Common myeloid progenitor, CD34-positive (primary cell): Measurements from ENCODE around the gene RAD9A.

ENCODE experiments used
- CTCF ChIA-PET: fragments of 350-600 bp; sonication (Branson Sonifier 250); formaldehyde crosslinking; loops from one replicate; lab custom pipeline; 2021; ENCODE audit warnings: antibody characterized with exemption; lab: Charles Lee
- POLR2A ChIA-PET: fragments of 350-600 bp; sonication (Branson Sonifier 250); formaldehyde crosslinking; loops from one replicate; lab custom pipeline; 2021; ENCODE audit warnings: antibody characterized with exemption; lab: Charles Lee
- DNase-seq, 3 donors: peaks; one replicate each; pipeline versions ENCODE4 v3.0.0 to v3.0.0-alpha.2; 2013
- H3K27ac ChIP-seq, 2 experiments: 1 replicate in 1 of 2; 2 replicates in 1 of 2; pipeline ENCODE4 v1.7.0; 2013; ENCODE audit warnings: inconsistent platforms in 2 of 2, low read length in 2 of 2, mild to moderate bottlenecking in 2 of 2, low read depth in 1 of 2, moderate library complexity in 1 of 2; ENCODE audit not compliant: severe bottlenecking in 2 of 2, insufficient read depth in 1 of 2, poor library complexity in 1 of 2
- H3K27me3 ChIP-seq, 5 experiments: replicated peaks in 2 of 5; 1 replicate in 3 of 5; 2 replicates in 2 of 5; pipeline versions ENCODE4 v1.6.1 to v1.7.0; 2013; ENCODE audit warnings: low read length in 4 of 5, mild to moderate bottlenecking in 2 of 5, moderate library complexity in 2 of 5, inconsistent platforms in 1 of 5; ENCODE audit not compliant: insufficient read depth in 5 of 5, control insufficient read depth in 4 of 5
- H3K36me3 ChIP-seq, 4 experiments: 1 replicate in 2 of 4; 2 replicates in 2 of 4; pipeline versions ENCODE4 v1.6.1 to v1.7.0; 2013; ENCODE audit warnings: low read length in 3 of 4, control low read depth in 1 of 4, mild to moderate bottlenecking in 1 of 4; ENCODE audit not compliant: control insufficient read depth in 4 of 4, insufficient read depth in 4 of 4
- H3K4me1 ChIP-seq, 4 experiments: 1 replicate in 3 of 4; 2 replicates in 1 of 4; pipeline versions ENCODE4 v1.6.1 to v1.7.1; 2013; ENCODE audit warnings: low read length in 3 of 4, mild to moderate bottlenecking in 3 of 4, control low read depth in 1 of 4, inconsistent platforms in 1 of 4, moderate library complexity in 1 of 4; ENCODE audit not compliant: control insufficient read depth in 4 of 4, insufficient read depth in 4 of 4; ENCODE audit errors: control extremely low read depth in 1 of 4
- H3K4me3 ChIP-seq, 7 experiments: 1 replicate in 4 of 7; 2 replicates in 3 of 7; pipeline versions ENCODE4 v1.5.1 to v1.7.0; 2013; ENCODE audit warnings: mild to moderate bottlenecking in 7 of 7, low read length in 6 of 7, moderate library complexity in 6 of 7, inconsistent platforms in 2 of 7, low read depth in 2 of 7, control low read depth in 1 of 7; ENCODE audit not compliant: insufficient read depth in 4 of 7, control insufficient read depth in 1 of 7; ENCODE audit errors: extremely low read depth in 1 of 7
- H3K9me3 ChIP-seq, 5 experiments: 1 replicate in 4 of 5; 2 replicates in 1 of 5; pipeline versions ENCODE4 v1.6.1 to v1.7.1; 2013; ENCODE audit warnings: low read length in 4 of 5, mild to moderate bottlenecking in 2 of 5, inconsistent platforms in 1 of 5, low read depth in 1 of 5, moderate library complexity in 1 of 5; ENCODE audit not compliant: control insufficient read depth in 4 of 5, insufficient read depth in 2 of 5; ENCODE audit errors: control extremely low read depth in 1 of 5
- WGBS: methylation state at CpG from one replicate; pipeline ENCODE4 v1.1.5; 2013; ENCODE audit not compliant: insufficient coverage; 5-methylcytosine and 5-hydroxymethylcytosine counted together

Gene RAD9A

GRCh38 chr11:67374571-67375281 is 17.1 kb upstream of the RAD9A start:
- Histone ChIP-seq H3K27ac (peak overlapping the region in 1 of 2 experiments; percentile 72), H3K27me3 (peaks cover 0 to 17% (median 0%) of the 10 kb centered on the region in 5 experiments), H3K4me3 (peak overlapping the region in 3 of 7 experiments; percentile 43 to 70 (median 69)), H3K9me3 (no peaks in the 10 kb centered on the region), H3K4me1 (peaks cover 0 to 63% (median 57%) of the 10 kb centered on the region in 4 experiments), H3K36me3 (no peaks in the 10 kb centered on the region)
- DNase-seq, result no peak
- 0% methylated on average over 1 of the region's 9 CpGs for WGBS
- CTCF ChIA-PET, result interaction anchor here (1.1 to 25.8 kb wide), 7 partner anchors 8 to 31 kb away, joined by 3 to 892 read pairs (median 7); partner anchors contain the start of gene POLD4
- POLR2A ChIA-PET, result interaction anchor here (1.2 kb wide), 1 partner anchor 22 kb away, joined by 14 read pairs; the partner anchor contains the start of gene POLD4

- H3K27me3 ChIP-seq, result peaks cover 0 to 14% (median 0%) of the 10 kb centered on the region in 5 experiments
- H3K9me3 ChIP-seq, result no peaks in the 10 kb centered on the region
- 79% methylated on average over 7 of the region's 15 CpGs for WGBS
- H3K4me3 ChIP-seq, result no peak overlapping the region
- no peaks in the 10 kb centered on the region for H3K36me3 ChIP-seq
- ChIA-PET CTCF (interaction anchor here (1.1 to 25.8 kb wide), 4 partner anchors 11 to 30 kb away, joined by 3 to 892 read pairs (median 52); partner anchors contain the start of genes POLD4 and RAD9A), POLR2A (interaction anchor here (1.0 kb wide), 1 partner anchor 40 kb away, joined by 3 read pairs; no protein-coding TSS in a partner anchor)
- no peak for DNase-seq
- H3K4me1 ChIP-seq, result peaks cover 0 to 61% (median 51%) of the 10 kb centered on the region in 4 experiments
- no peak overlapping the region for H3K27ac ChIP-seq
Observed at GRCh38 chr11:67375320-67376055, 16.3 kb upstream of the RAD9A start.

GRCh38 chr11:67376063-67376820 is 15.5 kb upstream of the RAD9A start:
- no peaks in the 10 kb centered on the region for H3K9me3 ChIP-seq
- DNase-seq, result no peak
- H3K36me3 ChIP-seq, result no peaks in the 10 kb centered on the region
- CTCF ChIA-PET, result interaction anchor here (0.7 to 25.8 kb wide), 6 partner anchors 10 to 40 kb away, joined by 3 to 892 read pairs (median 10); partner anchors contain the start of genes POLD4 and RAD9A
- peaks cover 0 to 61% (median 51%) of the 10 kb centered on the region in 4 experiments for H3K4me1 ChIP-seq
- peaks cover 0 to 14% (median 0%) of the 10 kb centered on the region in 5 experiments for H3K27me3 ChIP-seq
- H3K4me3 ChIP-seq, result no peak overlapping the region
- POLR2A ChIA-PET, result interaction anchor here (1.0 kb wide), 1 partner anchor 41 kb away, joined by 3 read pairs; no protein-coding TSS in a partner anchor
- no peak overlapping the region for H3K27ac ChIP-seq
- 97% methylated on average over 5 of the region's 7 CpGs for WGBS

GRCh38 chr11:67376873-67377808 is 14.6 kb upstream of the RAD9A start:
- H3K27ac ChIP-seq, result no peak overlapping the region
- DNase-seq, result no peak
- H3K27me3 ChIP-seq, result peaks cover 0 to 9% (median 0%) of the 10 kb centered on the region in 5 experiments
- no peaks in the 10 kb centered on the region for H3K36me3 ChIP-seq
- ChIA-PET POLR2A (no interaction called here), CTCF (interaction anchor here (0.7 to 25.8 kb wide), 7 partner anchors 10 to 55 kb away, joined by 3 to 892 read pairs (median 4); partner anchors contain the start of genes POLD4 and RAD9A)
- WGBS, result 100% methylated on average over 2 of the region's 6 CpGs
- H3K4me3 ChIP-seq, result no peak overlapping the region
- H3K9me3 ChIP-seq, result no peaks in the 10 kb centered on the region
- peaks cover 0 to 61% (median 50%) of the 10 kb centered on the region in 4 experiments for H3K4me1 ChIP-seq

- WGBS, result 93% methylated on average over 4 of the region's 4 CpGs
- CTCF ChIA-PET, result interaction anchor here (0.8 to 25.8 kb wide), 9 partner anchors 8 to 287 kb away, joined by 3 to 892 read pairs (median 11); partner anchors contain the start of genes POLD4 and PPP1CA
Observed at GRCh38 chr11:67378544-67378943, 13.2 kb upstream of the RAD9A start.

More at GRCh38 chr11:67378544-67378943, 13.2 kb upstream of the RAD9A start:
- H3K4me1 ChIP-seq, result peaks cover 0 to 55% (median 46%) of the 10 kb centered on the region in 4 experiments
- H3K27me3 ChIP-seq, result peaks cover 0 to 9% (median 0%) of the 10 kb centered on the region in 5 experiments
- no peak overlapping the region for H3K27ac ChIP-seq
- H3K4me3 ChIP-seq, result no peak overlapping the region
- H3K36me3 ChIP-seq, result no peaks in the 10 kb centered on the region
- no peaks in the 10 kb centered on the region for H3K9me3 ChIP-seq
- POLR2A ChIA-PET, result no interaction called here
- DNase-seq, result no peak
